Gastroesophageal sphincter (tissue), 3 donors: ENCODE results near the gene ZIC4.

Experiments used
- CTCF ChIP-seq, 4 experiments: fragments of 200-600 bp in 2 of 4; fragments of 450-650 bp in 2 of 4; sonication (generic) in 1 of 4; IDR thresholded peaks; one replicate each; pipeline ENCODE4 v1.5.1; 2017 to 2019; ENCODE audit warnings: antibody characterized with exemption in 4 of 4, mild to moderate bottlenecking in 2 of 4, moderate library complexity in 2 of 4
- EP300 ChIP-seq: sonication (generic); formaldehyde crosslinking; IDR thresholded peaks from one replicate; pipeline ENCODE4 v1.6.1; 2017; ENCODE audit warnings: antibody characterized with exemption, mild to moderate bottlenecking
- POLR2A ChIP-seq, 2 donors: fragments of 450-650 bp; IDR thresholded peaks; one replicate each; pipeline ENCODE4 v1.6.1; 2017; ENCODE audit warnings: antibody characterized with exemption in 2 of 2, mild to moderate bottlenecking in 2 of 2, moderate library complexity in 1 of 2
- POLR2AphosphoS5 ChIP-seq: sonication (generic); formaldehyde crosslinking; IDR thresholded peaks from one replicate; pipeline ENCODE4 v1.6.1; 2017; ENCODE audit warnings: antibody characterized with exemption

GRCh38 chr3:147351301-147351700 is 55.0 kb downstream of the ZIC4 start:
- TF ChIP-seq CTCF (IDR thresholded peaks at IDR 0.05) (no peak), POLR2A (IDR thresholded peaks at IDR 0.05) (no peak), EP300 (no peak), POLR2AphosphoS5 (no peak)
